ENCODE results near the gene ARHGAP4.
A peak's percentile ranks its signal among the peaks of the same experiment; 100 is the strongest.

ARHGAP4 gene

DNA sequence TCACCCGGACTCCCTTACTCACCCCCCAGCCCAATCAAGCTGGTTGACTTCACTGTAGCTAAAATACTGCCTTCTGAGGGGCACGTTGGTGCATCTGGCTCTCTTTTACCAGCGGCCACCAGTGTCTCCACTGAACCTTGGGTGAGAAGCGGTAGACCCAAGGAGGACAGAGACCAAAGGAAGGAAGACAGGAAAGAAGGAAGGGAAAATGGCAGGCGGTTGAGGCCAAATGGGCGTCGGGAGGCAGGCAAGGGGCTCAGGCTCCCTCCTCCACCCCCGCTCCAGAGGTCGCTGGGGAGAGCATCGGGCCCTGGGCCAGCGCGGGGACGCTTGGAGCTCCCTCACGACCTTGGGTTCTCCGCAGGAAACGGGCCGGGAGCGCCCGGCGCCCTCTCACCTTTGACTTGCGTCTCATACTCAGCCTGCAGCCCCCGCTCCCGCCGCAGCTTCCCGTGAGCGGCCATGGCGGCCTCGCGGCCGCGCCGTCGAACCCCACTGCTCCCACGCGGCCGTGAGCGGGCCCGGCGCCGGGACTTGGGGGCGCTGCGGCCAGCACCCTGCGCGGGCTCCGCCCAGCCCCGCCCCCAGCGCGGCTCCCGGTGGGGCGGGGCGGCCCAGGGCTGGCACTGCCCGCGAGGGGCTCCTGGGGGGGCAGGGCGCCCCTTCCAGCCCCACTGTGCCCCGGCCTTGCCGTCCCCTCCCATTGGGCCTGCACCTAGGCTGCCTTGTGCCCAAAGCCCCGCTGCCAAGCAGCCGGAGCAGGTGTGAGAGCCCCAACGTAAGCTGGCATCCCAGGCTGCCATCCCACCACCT lies at the start of gene ARHGAP4:
ARHGAP4 (minus strand) TSS at position 526 of the 813 bp plus-strand sequence; CDS start at position 464, 62 bp downstream.
- peak; percentile 57 for DNase-seq (ENCODE audit: low spot score)
- in situ Hi-C loops (cut with MboI; ENCODE audit: low sequenced_read_pairs, unreplicated experiment), result no loop called here
- TF ChIP-seq CTCF (IDR thresholded peaks at IDR 0.05; ENCODE audit: borderline replicate concordance, control extremely low read depth, extremely low read depth, insufficient read depth, missing control alignments), result no peak

GRCh38 chrX:153974726-153975286 lies 48.7 kb upstream of the ARHGAP4 start:
- TF ChIP-seq CTCF (IDR thresholded peaks at IDR 0.05; ENCODE audit: borderline replicate concordance, control extremely low read depth, extremely low read depth, insufficient read depth, missing control alignments), result no peak
- in situ Hi-C loops (cut with MboI; ENCODE audit: low sequenced_read_pairs, unreplicated experiment), result no loop called here
- no peak for DNase-seq (ENCODE audit: low spot score)

DNA sequence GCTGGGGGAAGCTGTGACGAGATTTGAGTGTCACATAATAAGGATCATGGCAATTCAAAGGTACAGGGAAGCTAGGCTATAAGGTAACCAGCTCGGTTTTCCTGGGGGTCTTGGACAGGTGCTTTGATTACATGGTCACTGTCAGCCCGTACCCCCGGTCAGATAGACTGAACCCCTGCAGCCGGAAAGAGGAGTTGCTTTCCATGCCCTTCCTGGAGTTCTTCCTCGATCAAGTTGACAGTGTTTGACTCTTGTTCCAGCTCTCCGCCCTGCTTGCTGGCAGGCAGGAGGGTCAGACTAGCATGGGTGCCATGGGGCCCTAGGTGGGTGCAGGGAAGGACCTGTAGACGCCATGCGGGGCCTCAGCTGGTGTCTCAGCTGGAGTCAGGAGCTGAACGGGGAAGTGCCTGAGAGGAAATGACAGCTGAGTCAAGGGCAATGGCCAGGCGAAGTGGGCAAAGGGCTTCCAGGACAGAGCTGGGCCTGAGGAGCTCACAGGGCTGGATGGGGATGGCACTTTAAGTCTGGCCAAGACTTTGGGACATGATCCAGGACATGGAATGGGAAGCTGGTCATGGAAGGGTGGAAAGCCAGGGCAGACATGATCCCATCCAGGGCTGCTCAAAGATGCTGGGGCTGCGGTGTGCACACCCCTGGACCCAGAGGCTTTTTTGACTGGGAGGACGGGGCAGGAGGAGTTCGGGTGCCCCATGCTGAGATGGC lies 48.1 kb upstream of the ARHGAP4 start:
- DNase-seq (ENCODE audit: low spot score), result no peak
- no peak for TF ChIP-seq CTCF (IDR thresholded peaks at IDR 0.05; ENCODE audit: borderline replicate concordance, control extremely low read depth, extremely low read depth, insufficient read depth, missing control alignments)
- in situ Hi-C loops (cut with MboI; ENCODE audit: low sequenced_read_pairs, unreplicated experiment), result no loop called here

DNA sequence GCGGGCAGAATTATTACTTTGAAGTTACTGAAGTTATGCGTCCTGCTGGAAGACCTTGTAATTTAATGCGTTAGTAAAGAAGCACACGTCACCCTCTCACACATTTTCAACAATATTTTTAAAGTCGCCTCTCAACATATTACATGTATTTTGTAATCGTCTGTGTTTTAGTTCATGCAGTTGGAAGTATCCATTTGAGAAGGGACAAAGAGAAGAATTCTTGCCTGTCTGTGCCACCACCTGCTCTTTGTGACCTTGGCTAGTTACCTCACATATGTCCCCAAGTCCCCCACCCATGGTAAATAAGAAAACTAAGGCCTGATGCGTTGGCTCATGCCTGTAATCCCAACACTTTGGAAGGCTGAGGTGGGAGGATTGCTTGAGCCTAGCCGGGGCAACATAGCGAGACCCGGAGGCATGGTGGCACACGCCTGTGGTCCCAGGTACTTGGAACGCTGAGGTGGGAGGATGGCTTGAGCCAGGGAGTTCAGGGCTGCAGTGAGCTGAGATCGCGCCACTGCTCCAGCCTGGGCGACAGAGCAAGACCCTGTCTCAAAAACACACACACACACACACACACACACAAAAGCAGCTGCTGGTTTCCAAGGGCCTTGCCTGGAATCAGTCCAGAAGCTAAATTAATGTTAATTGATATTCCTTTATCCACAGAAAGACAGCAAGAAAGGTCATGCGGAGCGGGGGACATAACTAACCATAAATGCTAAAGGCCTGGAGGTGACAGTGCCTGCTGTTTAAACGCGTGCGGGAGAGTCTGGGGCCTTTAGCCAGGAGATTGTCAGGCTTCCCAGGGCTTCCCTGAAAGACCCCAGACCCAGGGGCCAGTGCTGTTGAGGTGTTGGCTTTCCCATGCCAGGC lies 47.3 kb upstream of the ARHGAP4 start:
- TF ChIP-seq CTCF (IDR thresholded peaks at IDR 0.05; ENCODE audit: borderline replicate concordance, control extremely low read depth, extremely low read depth, insufficient read depth, missing control alignments), result no peak
- no peak for DNase-seq (ENCODE audit: low spot score)
- in situ Hi-C loops (cut with MboI; ENCODE audit: low sequenced_read_pairs, unreplicated experiment), result no loop called here

- in situ Hi-C loops (cut with MboI; ENCODE audit: low sequenced_read_pairs, unreplicated experiment), result no loop called here
- peak; percentile 91 for DNase-seq (ENCODE audit: low spot score)
- no peak for TF ChIP-seq CTCF (IDR thresholded peaks at IDR 0.05; ENCODE audit: borderline replicate concordance, control extremely low read depth, extremely low read depth, insufficient read depth, missing control alignments)
Measured at GRCh38 chrX:153972368-153973126, 46.5 kb upstream of the ARHGAP4 start, which contains the start of gene TMEM187. Gene TMEM187, plus strand, starts transcription at chrX:153972754. Its CDS starts 9,309 bp downstream, at chrX:153982063.
